AG09309 (cell line): ENCODE data around the gene FZD4.
"Not testable (repeated sequence)": the region's sequence is repeated elsewhere in the genome, so short reads cannot be mapped to it uniquely, and the experiment has no call there.

Source experiments
- DNase-seq: peaks from one replicate; pipeline ENCODE4 v3.0.0-alpha.2; 2010; ENCODE audit warnings: low read depth
- H3K4me3 ChIP-seq: 2 replicates; pipeline ENCODE4 v1.5.1; 2011; ENCODE audit warnings: mild to moderate bottlenecking, low read depth, low read length, moderate library complexity; ENCODE audit not compliant: control insufficient read depth
- TF ChIP-seq, protein P1 (sequence below): IDR thresholded peaks from 2 replicates; pipeline ENCODE4 v1.5.1; 2011; ENCODE audit warnings: mild to moderate bottlenecking, low read depth, low read length, inconsistent platforms; ENCODE audit not compliant: insufficient read depth, control insufficient read depth; ENCODE audit errors: missing control alignments

The FZD4 gene

DNA sequence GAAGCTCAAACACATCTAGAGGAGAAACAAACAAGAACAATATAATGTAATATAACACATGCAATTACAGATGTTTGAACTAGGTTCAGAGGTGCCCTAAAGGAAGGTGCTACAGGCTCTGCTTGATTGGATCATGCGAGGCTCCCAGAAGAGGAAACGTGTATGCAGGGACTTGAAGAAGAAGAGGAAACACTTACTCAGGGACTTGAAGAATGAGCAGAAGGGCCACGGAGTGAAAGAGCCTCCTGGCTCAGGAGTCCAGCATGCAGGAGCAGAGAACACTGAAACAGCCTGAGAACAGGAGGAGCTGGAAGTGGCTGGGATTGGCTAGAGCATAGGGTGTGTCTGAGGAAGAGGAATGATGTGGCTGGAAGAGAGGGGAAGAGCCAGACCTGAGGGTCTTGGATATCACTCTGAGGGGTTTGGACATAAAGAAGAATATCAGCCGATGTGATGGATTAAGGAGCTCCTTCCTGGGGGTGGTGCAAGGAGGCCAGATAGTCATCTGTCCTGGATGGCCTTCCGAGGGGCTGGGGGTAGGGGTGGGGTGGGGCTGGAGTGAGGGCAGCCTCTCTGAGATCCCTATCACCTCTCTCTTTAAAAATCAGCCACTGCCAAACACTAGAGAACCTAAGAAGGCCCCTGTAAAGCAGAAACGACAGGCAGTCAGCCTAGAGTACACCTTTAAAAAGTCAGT is 16.8 kb downstream of the FZD4 start:
- TF ChIP-seq, protein P1, sequence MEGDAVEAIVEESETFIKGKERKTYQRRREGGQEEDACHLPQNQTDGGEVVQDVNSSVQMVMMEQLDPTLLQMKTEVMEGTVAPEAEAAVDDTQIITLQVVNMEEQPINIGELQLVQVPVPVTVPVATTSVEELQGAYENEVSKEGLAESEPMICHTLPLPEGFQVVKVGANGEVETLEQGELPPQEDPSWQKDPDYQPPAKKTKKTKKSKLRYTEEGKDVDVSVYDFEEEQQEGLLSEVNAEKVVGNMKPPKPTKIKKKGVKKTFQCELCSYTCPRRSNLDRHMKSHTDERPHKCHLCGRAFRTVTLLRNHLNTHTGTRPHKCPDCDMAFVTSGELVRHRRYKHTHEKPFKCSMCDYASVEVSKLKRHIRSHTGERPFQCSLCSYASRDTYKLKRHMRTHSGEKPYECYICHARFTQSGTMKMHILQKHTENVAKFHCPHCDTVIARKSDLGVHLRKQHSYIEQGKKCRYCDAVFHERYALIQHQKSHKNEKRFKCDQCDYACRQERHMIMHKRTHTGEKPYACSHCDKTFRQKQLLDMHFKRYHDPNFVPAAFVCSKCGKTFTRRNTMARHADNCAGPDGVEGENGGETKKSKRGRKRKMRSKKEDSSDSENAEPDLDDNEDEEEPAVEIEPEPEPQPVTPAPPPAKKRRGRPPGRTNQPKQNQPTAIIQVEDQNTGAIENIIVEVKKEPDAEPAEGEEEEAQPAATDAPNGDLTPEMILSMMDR: no peak
- H3K4me3 ChIP-seq: no peak overlapping the region
- DNase-seq: no peak

- H3K4me3 ChIP-seq, DNase-seq: not testable (repeated sequence)
Observed at GRCh38 chr11:86937193-86937806, 17.9 kb downstream of the FZD4 start.

DNA sequence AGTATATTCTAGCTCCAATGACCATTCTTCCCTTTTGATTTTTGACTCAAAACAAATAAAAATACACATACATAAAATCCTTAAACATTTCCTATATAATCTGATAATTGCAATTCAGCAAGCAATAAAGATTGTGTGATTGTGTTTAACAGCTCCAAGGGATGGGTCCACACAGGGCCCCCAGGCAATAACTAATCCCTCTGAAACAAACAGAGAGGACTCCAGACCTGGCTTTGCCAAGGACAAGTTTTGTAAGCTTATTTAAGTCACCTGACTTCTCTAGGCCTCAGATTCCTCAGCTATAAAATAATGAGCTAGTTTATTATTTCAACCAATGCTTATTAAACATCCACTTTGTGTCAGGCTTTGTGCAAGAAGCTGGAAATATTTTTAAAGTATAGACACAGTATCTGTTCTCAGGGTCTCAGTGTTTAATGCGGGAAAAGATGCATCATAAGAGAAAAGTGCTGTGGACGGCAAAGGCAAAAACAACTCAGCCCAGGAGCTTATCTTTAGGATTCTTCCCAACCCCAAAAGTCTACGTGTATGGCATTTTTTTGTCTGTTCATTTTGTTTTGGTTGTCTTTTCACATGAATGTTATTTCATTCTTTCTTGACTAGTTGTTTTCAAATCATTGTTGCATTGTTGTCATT is 20.1 kb downstream of the FZD4 start:
- DNase-seq: no peak
- TF ChIP-seq, protein P1: no peak
- H3K4me3 ChIP-seq: no peak overlapping the region

- DNase-seq: no peak
- no peak overlapping the region for H3K4me3 ChIP-seq
- TF ChIP-seq, protein P1: no peak
Observed at GRCh38 chr11:86934582-86934900, 20.7 kb downstream of the FZD4 start.

DNA sequence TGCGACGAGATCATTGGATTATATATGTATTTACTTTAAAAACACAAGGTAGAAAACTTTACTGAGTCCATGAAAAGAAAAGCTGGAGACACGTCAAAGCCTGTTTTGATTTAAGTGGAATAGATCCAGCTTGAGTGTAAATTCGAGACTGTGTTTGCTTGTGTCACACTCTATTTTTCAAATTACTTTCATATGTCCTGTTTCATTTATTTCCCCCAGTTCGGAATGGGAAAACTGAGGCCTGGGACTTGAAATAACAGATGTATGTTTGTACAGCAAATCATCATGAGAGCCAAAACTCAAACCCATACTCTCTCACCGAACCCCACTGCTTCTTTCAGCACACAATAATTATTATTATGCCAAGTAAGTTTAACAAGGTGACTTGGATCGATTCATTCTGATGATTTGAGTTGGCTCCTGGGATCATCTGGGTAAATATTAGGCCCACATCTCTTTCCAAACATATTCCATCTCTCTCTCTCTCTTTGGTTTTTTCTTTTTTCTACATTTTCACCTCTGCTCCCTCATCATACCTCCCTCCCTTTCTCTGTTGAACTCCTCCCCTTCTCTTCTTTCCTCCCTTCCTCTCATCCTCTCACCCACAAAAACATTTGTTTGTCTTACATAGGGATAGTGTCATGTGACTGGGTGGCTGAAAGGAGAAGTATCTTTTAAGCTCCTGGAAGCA is 21.2 kb downstream of the FZD4 start:
- no peak for DNase-seq
- H3K4me3 ChIP-seq: no peak overlapping the region
- TF ChIP-seq, protein P1: no peak

GRCh38 chr11:86932924-86933875 is 22.0 kb downstream of the FZD4 start:
- H3K4me3 ChIP-seq: no peak overlapping the region
- TF ChIP-seq, protein P1: no peak
- DNase-seq: no peak
